SK-N-MC (cell line): Measurements from ENCODE around the gene FAU.

Source experiments
- EZH2 ChIP-seq: fragments of 200-600 bp; sonication (generic); IDR thresholded peaks from one replicate; pipeline ENCODE4 v1.6.1; 2017; ENCODE audit warnings: antibody characterized with exemption
- FOXP2 ChIP-seq: optimal IDR thresholded peaks from 2 replicates; pipeline ENCODE3; 2011; ENCODE audit warnings: mild to moderate bottlenecking, moderate library complexity; ENCODE audit not compliant: insufficient read depth; ENCODE audit errors: extremely low read length, control extremely low read depth
- POLR2AphosphoS5 ChIP-seq: IDR thresholded peaks from 2 replicates; pipeline ENCODE4 v1.6.1; 2012; ENCODE audit warnings: mild to moderate bottlenecking, low read depth, low read length, borderline replicate concordance

- no peak for TF ChIP-seq EZH2
- TF ChIP-seq POLR2AphosphoS5 = no peak
- no peak for TF ChIP-seq FOXP2
Measured at GRCh38 chr11:65141896-65142494, 20.1 kb upstream of the FAU start.
